Mesenteric fat pad (tissue), 1 donor: ENCODE data around the gene GNL3. TPM values are rescaled to one million over a fixed set of nuclear protein-coding genes. Genes with fewer than 3 reads are reported as not detected.

Experiments
- DNase-seq: peaks from one replicate; pipeline ENCODE4 v3.0.0-alpha.2; 2020; ENCODE audit warnings: low spot score
- total RNA-seq: library from RNA; stranded (reverse); fragmentation: NEBNext Ultra II Directional; extraction: Animal tissue kit (Norgen Biotek cat#: 25700); gene quantifications from one replicate; pipeline ENCODE4 v1.2.1, GENCODE V29; 2021
- donor health status: DM: yes; HTN: yes; CAD: no.

GNL3 gene
- total RNA-seq, 1 donor from 2014 or later: 113 TPM

- no peak for DNase-seq
These were observed 2.4 kb downstream of the GNL3 start for GRCh38 chr3:52688266-52688665.

- DNase-seq: no peak
These were observed 3.3 kb downstream of the GNL3 start for GRCh38 chr3:52689151-52689550.

- no peak for DNase-seq
These were observed 4.7 kb downstream of the GNL3 start for GRCh38 chr3:52690560-52690959.

GRCh38 chr3:52693071-52693470, 7.2 kb downstream of the GNL3 start:
- DNase-seq: no peak

GRCh38 chr3:52694528-52695189, 8.8 kb downstream of the GNL3 start:
- DNase-seq: no peak

- no peak for DNase-seq
These were observed 10.2 kb downstream of the GNL3 start for GRCh38 chr3:52695798-52696671.

- no peak for DNase-seq
These were observed 11.2 kb downstream of the GNL3 start for GRCh38 chr3:52696830-52697631.

- DNase-seq: no peak
These were observed 11.8 kb downstream of the GNL3 start for GRCh38 chr3:52697632-52697965.

- no peak for DNase-seq
These were observed 17.5 kb downstream of the GNL3 start for GRCh38 chr3:52703341-52703740.

- DNase-seq: no peak
These were observed 19.0 kb downstream of the GNL3 start for GRCh38 chr3:52704611-52705437.

GRCh38 chr3:52705438-52705687, 19.5 kb downstream of the GNL3 start:
- no peak for DNase-seq

- peak; percentile 96 for DNase-seq
These were observed 20.2 kb downstream of the GNL3 start, which contains the start of the genes GLT8D1 and SPCS1 for GRCh38 chr3:52705688-52706686. Gene GLT8D1 (minus strand): TSS chr3:52705791. CDS start chr3:52700460, 5,331 bp downstream. Gene SPCS1 (plus strand): TSS chr3:52706106. CDS start chr3:52706247, 141 bp downstream.

GRCh38 chr3:52707585-52707984, 21.8 kb downstream of the GNL3 start:
- no peak for DNase-seq

- DNase-seq: no peak
These were observed 24.7 kb downstream of the GNL3 start for GRCh38 chr3:52710512-52710911.

GRCh38 chr3:52712291-52713212, 26.7 kb downstream of the GNL3 start:
- peak; percentile 74 for DNase-seq

GRCh38 chr3:52714335-52715302, 28.8 kb downstream of the GNL3 start:
- DNase-seq: peak; percentile 77

GRCh38 chr3:52715714-52716305, 30.0 kb downstream of the GNL3 start:
- peak; percentile 85 for DNase-seq
